ENCODE measurements around the gene DSCAM.

- no peak for TF ChIP-seq CTCF (IDR thresholded peaks at IDR 0.05)
- no peak for TF ChIP-seq POLR2A (IDR thresholded peaks at IDR 0.05)
Measured at GRCh38 chr21:40041446-40041845, 805.5 kb downstream of the DSCAM start.
